Measurements from ENCODE around the gene CFAP58.
A peak's percentile ranks its signal among the peaks of the same experiment; 100 is the strongest.

Gene CFAP58, protein sequence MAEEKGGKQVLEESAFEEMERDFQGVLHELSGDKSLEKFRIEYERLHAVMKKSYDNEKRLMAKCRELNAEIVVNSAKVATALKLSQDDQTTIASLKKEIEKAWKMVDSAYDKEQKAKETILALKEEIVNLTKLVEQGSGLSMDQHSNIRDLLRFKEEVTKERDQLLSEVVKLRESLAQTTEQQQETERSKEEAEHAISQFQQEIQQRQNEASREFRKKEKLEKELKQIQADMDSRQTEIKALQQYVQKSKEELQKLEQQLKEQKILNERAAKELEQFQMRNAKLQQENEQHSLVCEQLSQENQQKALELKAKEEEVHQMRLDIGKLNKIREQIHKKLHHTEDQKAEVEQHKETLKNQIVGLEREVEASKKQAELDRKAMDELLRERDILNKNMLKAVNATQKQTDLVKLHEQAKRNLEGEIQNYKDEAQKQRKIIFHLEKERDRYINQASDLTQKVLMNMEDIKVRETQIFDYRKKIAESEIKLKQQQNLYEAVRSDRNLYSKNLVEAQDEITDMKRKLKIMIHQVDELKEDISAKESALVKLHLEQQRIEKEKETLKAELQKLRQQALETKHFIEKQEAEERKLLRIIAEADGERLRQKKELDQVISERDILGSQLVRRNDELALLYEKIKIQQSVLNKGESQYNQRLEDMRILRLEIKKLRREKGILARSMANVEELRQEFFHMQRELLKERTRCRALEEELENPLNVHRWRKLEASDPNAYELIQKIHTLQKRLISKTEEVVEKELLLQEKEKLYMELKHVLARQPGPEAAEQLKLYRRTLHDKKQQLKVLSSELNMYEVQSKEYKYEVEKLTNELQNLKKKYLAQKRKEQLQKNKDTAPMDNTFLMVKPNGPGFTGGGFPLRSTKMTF

DNA sequence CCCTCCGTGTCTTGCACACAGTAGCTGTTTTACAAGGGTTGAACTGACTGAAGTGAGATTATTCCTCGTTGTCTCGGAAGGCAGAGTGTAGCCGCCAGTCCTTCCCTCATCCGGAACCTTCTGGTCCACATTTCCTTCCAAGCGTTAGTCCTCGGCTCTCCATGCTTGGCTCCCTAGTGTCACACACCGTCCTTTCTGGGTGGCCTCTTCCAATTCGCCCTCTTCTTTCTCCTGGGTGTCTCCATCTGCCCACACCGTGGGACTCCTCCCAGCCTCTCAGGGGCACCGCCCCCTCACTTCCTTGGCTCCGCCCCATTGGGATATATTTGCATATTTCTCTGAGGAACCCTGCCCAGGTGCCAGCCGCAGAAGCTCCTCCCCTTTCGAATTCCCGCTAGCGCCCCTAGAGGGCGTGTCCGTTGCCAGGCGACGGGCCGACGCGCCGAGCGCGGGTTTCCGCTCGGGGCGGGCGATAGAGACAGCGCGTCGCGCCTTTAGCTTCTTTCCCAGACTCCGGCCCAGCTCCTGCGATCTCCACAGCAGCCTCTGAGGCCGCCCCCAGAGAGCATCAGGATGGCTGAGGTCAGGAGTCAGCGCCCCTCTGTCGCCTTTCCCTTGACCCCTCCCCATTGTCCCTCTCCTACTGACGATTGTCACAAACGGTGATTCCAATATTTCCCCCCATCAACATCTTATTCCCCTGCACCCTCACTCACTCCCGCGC is at the start of gene CFAP58:
CFAP58 (plus strand) TSS at position 509 of the 724 bp plus-strand sequence; CDS start at position 574, 65 bp downstream.
- H3K9me3 Mint-ChIP-seq = no peaks in the 10 kb centered on the region
- H3K4me1 Mint-ChIP-seq (ENCODE audit: low read depth) = peaks cover 17% of the 10 kb centered on the region
- no peaks in the 10 kb centered on the region for H3K27me3 Mint-ChIP-seq (ENCODE audit: low read depth)
- H3K36me3 Mint-ChIP-seq (ENCODE audit: low read depth) = no peaks in the 10 kb centered on the region
- H3K4me3 Mint-ChIP-seq = no peak within 1 kb of the TSS
- H3K27ac Mint-ChIP-seq = peak within 1 kb of the TSS; percentile 70
- peak; percentile 89 for DNase-seq (ENCODE audit: low spot score)

DNA sequence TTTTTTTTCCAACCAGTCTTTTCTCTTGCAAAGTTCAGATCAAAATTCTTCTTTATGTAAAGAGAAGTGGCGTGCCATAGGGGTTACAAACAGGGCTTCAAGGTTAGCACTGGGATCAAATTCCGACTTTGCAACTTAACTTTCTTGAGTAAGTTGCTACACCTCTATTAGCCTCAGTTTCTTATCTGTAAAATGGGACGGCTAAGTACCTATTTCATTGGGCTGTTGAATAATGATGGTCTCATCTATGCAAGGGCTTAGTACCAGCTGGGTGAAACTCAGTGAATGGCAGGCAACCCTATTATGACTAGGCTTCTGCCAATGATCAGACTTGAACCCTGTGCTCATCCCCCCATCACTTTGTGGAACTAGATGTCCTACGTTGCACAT is 49.3 kb upstream of the CFAP58 start:
- Mint-ChIP-seq H3K9me3 (peaks cover 8% of the 10 kb centered on the region), H3K4me3 (no peak overlapping the region), H3K27me3 (ENCODE audit: low read depth) (no peaks in the 10 kb centered on the region), H3K4me1 (ENCODE audit: low read depth) (peaks cover 45% of the 10 kb centered on the region), H3K27ac (no peak overlapping the region), H3K36me3 (ENCODE audit: low read depth) (peaks cover 7% of the 10 kb centered on the region)
- no peak for DNase-seq (ENCODE audit: low spot score)

DNA sequence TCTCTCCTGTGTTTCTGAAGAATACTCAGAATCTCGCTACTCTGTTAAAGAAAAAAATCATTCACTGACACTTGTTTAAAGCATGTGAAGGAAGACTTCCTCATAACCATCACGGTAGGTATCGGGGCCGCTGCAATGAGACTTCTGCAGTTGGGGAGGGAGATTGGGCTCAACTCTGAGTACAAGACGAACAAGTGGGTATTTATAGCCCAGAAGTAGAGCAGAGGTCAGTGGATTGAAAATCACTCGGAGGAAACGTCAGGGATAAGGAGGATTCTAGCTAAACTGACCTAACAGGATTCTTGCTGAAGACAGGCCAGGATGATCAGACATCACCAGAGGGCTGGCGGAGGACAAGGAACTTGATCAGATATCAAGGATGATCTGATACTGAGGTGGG is 48.7 kb upstream of the CFAP58 start:
- peaks cover 8% of the 10 kb centered on the region for H3K9me3 Mint-ChIP-seq
- H3K27me3 Mint-ChIP-seq (ENCODE audit: low read depth) = no peaks in the 10 kb centered on the region
- H3K36me3 Mint-ChIP-seq (ENCODE audit: low read depth) = peaks cover 10% of the 10 kb centered on the region
- peaks cover 44% of the 10 kb centered on the region for H3K4me1 Mint-ChIP-seq (ENCODE audit: low read depth)
- no peak overlapping the region for H3K27ac Mint-ChIP-seq
- no peak overlapping the region for H3K4me3 Mint-ChIP-seq
- DNase-seq (ENCODE audit: low spot score) = no peak

DNA sequence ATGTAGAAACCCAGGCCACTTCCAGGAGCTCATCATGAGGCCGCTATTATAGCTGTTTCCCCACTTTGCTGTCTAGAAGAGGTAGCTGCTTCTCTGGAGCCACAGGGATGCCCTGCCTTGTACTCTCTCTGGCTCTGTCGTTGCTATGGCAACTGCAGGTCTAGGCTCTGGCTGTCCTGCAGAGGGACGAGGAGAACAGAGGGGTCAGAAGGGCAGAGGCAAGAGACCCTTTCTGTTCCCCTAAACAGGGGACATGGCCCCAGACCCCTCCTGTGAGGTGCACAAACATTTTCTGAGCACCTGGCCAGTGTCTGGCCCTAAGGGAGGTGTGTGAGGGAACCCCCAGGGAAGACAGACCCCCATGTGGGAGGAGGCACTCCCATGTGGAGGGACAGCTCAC is 46.7 kb upstream of the CFAP58 start:
- Mint-ChIP-seq H3K9me3 (peaks cover 5% of the 10 kb centered on the region), H3K27me3 (ENCODE audit: low read depth) (no peaks in the 10 kb centered on the region), H3K4me3 (no peak overlapping the region), H3K36me3 (ENCODE audit: low read depth) (peaks cover 22% of the 10 kb centered on the region), H3K4me1 (ENCODE audit: low read depth) (peaks cover 34% of the 10 kb centered on the region), H3K27ac (no peak overlapping the region)
- DNase-seq (ENCODE audit: low spot score) = no peak

DNA sequence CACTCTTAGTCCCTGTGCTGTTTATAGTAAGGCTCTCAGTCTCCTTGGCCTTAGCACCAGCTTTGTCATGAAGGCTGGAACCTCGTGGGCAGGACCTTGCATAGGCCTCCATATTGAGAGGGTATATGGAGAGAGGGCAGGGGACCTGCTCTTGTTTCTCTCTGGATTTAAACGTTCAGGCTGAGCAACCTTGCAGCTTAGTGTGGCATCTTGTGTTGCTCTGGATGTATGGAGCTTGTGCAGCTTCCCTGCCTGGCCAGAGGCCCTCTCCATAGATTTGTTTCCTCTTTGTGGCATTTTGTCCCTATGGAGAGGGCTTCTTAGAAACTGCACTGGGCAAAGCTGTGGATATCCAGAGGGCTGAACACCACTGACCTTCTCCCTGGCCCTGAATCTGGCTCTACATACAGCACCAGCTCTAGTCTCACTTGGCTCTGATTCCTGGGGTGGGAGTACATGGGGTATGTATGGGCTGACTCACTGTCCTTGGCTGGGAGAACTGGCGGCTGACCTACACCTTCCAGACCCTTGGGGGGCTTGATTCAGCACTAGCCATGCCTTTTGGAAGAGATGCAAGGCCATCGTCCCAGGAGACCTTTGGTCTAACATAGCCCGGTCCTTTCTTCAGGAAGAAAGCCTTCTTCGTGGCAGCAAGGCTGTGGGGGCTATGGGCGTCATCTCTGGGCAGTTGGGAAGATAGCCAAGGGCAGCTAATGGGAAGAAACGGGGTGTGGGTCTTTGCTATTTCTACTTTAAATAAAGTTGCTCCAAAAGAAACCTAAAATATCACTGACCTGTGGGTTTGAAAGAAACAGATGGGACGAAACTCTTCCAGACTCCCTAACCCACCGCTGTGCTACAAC is 45.8 kb upstream of the CFAP58 start:
- Mint-ChIP-seq H3K9me3 (no peaks in the 10 kb centered on the region), H3K27me3 (ENCODE audit: low read depth) (no peaks in the 10 kb centered on the region), H3K4me1 (ENCODE audit: low read depth) (peaks cover 34% of the 10 kb centered on the region), H3K36me3 (ENCODE audit: low read depth) (peaks cover 22% of the 10 kb centered on the region), H3K4me3 (peak overlapping the region; percentile 68), H3K27ac (peak overlapping the region; percentile 78)
- no peak for DNase-seq (ENCODE audit: low spot score)

DNA sequence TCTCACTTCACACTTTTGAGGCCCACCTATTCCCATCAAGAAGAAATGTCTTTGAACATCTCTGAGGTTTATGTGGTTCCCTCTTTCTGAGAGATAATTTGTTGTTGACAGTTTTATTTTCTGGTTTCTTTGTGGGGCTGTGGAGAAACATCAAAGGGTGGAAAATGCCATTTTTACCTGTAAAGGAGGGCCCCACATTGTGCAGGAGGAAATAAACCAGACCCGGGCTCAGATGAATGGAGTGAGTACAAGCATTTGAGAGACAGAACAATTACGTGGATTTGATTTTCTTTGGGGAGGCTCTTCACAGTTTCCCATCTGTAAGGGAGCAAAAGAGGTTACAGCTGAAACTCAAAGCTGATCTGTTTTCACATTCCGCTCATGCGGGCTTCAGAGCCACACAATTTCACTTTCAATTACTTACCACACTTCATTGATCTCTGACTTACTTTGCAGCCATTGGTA is 45.2 kb upstream of the CFAP58 start:
- peaks cover 27% of the 10 kb centered on the region for H3K36me3 Mint-ChIP-seq (ENCODE audit: low read depth)
- H3K4me1 Mint-ChIP-seq (ENCODE audit: low read depth) = peaks cover 34% of the 10 kb centered on the region
- no peaks in the 10 kb centered on the region for H3K27me3 Mint-ChIP-seq (ENCODE audit: low read depth)
- H3K9me3 Mint-ChIP-seq = no peaks in the 10 kb centered on the region
- DNase-seq (ENCODE audit: low spot score) = peak; percentile 43
- peak overlapping the region; percentile 68 for H3K4me3 Mint-ChIP-seq
- peak overlapping the region; percentile 78 for H3K27ac Mint-ChIP-seq

DNA sequence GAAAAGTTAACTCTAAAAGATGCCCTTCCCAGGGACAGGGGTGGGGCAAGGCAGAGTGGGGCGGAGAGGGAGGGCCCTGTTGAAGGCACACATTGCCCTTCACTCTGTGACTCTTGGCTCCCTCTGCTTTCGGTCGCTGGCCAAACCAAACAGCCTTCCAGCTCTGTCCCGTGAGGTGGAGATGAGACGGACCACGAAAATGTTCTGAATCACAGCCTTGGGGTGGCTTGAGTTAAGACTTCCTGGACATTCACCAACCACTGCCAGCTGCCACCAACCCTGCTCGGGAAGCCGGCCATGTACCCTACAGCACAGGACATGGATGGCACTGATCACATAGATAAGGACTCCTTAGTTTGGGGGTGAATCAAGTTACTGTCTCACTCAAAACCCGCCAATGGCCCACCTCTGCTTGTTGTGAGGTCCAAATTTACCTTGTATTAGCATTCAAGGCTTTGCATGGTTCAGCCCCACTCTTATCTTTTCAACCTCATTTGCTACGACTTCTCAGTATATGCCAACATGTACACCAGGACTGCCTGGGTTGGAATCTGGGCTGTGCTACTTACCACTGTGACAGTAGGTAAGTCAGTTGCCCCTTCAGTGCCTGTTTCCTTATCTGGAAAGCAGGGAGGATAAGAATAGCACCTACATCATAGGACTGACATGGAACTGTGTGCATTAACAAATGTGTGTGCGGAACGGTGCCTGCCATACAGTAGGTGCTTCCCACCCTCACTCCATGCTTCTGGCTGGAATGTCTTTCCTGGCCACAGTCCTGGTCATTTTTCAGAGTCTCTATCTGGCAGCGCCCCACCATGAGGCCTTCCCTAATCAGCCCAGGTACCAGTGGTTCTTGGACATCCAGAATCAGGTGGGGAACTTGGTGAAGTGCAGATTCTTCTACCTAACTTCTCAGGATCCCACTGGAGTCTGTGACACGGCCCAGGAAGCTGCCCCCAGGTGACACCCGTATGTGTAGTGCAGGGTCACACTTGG is 43.4 kb upstream of the CFAP58 start:
- Mint-ChIP-seq H3K4me3 (no peak overlapping the region), H3K9me3 (no peaks in the 10 kb centered on the region), H3K4me1 (ENCODE audit: low read depth) (peaks cover 32% of the 10 kb centered on the region), H3K27ac (no peak overlapping the region), H3K36me3 (ENCODE audit: low read depth) (peaks cover 39% of the 10 kb centered on the region), H3K27me3 (ENCODE audit: low read depth) (no peaks in the 10 kb centered on the region)
- DNase-seq (ENCODE audit: low spot score) = no peak

DNA sequence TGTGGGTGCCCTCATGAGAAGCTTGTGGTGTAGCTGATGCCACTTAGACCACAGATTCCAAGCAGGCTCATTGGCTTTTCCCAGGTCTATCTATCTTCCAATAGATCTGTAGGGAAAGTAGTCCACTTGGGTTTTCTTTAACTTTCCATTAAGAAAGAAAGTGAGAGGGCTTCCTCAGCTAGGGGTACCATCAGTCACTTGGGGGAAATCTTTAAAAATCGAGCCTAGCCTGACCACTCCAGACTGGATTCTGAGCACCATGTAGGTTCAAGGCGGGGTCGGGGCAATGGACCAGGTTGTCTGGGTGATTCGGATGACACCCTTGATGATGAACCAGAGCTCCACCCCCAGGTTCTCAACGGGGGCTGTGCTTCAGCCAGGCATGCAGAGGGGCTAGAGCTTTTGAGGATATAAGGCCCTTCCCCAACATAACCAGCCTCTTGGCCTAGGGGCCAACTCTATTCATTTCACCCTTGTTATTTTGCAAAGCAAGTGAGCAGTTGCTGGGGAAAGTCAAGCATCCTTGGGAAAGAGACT is 42.4 kb upstream of the CFAP58 start:
- peaks cover 25% of the 10 kb centered on the region for H3K4me1 Mint-ChIP-seq (ENCODE audit: low read depth)
- H3K36me3 Mint-ChIP-seq (ENCODE audit: low read depth) = peaks cover 37% of the 10 kb centered on the region
- no peaks in the 10 kb centered on the region for H3K27me3 Mint-ChIP-seq (ENCODE audit: low read depth)
- H3K27ac Mint-ChIP-seq = no peak overlapping the region
- DNase-seq (ENCODE audit: low spot score) = no peak
- H3K9me3 Mint-ChIP-seq = no peaks in the 10 kb centered on the region
- no peak overlapping the region for H3K4me3 Mint-ChIP-seq

DNA sequence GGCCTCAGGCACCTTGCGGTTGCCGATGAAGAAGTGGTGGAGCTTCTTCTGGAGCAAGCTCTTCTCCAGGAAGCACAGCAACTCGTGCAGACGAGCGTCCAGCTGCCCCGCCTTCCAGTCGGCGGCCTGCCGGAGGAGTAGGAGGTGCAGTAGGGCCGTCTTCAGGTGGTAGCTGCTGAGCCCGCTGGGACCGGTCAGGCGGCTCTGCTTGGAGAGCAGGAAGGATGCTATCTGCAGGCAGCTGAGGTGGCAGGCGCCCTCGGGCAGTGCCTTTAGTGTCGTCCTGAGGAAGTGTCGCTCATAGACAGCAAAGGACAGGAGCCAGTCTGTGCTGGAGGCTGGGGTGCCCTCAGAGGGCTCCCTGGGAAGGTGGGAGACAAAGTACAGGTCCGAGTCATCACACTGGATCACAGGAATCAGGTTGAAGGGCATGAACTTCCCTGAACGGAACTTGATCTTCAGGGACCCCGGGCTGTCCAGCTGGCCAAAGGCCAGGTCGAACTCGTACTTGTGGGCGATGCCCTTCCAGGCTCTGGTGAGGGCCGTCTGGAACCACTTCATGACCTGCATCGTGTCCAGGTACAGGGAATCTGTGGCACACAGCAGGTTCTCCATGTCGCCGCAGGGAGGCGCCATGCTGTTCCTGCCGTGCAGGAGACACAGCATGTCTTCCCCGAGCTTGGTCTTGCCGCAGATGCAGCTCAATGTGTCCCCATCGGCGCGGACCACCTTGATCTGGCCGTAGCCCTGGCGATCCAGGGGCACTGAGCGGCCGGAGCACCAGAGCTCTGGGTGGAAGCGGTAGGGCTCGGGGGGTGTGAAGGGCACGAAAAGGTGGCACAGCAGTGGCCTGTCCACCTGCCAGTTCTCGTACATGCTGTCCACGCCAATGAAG is 38.8 kb upstream of the CFAP58 start:
- DNase-seq (ENCODE audit: low spot score) = no peak
- Mint-ChIP-seq H3K27me3 (ENCODE audit: low read depth) (no peaks in the 10 kb centered on the region), H3K9me3 (no peaks in the 10 kb centered on the region), H3K4me3 (no peak overlapping the region), H3K4me1 (ENCODE audit: low read depth) (peaks cover 20% of the 10 kb centered on the region), H3K27ac (no peak overlapping the region), H3K36me3 (ENCODE audit: low read depth) (peaks cover 29% of the 10 kb centered on the region)

DNA sequence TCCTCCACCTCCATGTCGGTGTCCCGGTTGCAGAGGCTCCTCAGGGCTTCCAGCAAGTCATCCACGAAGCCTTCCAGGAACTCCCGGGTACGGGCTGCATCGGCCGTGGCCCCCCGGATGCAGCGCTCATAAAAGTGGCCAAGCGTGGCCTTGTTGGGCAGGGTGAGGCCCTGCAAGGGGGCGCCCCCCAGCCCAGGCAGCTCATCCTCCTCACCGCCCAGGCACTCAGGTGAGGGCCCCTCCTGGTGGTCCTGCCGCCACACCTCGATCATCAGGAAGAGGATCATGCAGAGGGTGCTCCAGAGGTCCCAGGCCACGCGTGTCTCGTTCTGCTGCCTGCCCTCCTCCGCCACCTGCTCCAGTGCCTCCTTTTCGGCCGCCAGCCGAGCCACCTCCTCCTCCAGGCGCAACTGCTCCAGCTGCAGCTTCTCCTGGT is 38.1 kb upstream of the CFAP58 start:
- Mint-ChIP-seq H3K27me3 (ENCODE audit: low read depth) (no peaks in the 10 kb centered on the region), H3K9me3 (no peaks in the 10 kb centered on the region), H3K4me1 (ENCODE audit: low read depth) (peaks cover 20% of the 10 kb centered on the region), H3K36me3 (ENCODE audit: low read depth) (peaks cover 24% of the 10 kb centered on the region), H3K27ac (no peak overlapping the region), H3K4me3 (no peak overlapping the region)
- DNase-seq (ENCODE audit: low spot score) = no peak

DNA sequence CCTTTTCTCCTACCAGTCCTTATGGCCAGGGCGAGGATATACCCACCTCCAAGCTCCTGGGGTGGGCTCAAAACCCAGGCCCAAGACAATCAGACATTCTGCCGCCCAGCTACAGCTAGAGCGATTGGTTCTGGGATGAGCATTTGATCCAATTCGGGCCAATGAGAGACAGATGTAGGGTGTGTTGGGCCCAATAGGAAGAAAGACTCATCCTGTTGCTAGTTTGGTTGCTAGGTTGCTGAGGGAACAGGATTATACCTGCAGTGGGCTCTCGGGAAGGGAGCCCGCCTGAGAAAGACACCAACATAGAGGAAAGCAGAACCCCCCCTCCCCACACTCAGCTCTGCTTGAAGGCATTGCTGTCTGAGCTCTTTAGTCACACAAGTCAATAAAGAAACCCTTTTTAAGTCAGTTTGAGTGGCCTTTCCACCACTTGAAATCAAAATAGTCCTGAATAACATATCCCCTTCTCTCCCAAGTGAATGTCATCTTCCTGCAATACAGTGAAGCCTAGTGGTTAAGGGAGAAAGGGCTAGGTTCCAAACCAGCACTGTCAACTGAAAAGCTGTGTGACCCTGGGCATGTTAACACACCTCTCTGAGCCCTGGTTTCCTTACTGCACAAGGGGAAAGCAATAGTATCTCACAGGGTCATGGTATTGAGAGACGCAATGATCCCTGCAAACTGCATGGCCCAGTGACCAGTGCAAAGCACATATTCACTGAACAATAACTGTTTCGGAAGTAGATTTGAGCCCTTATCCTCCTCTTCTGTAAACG is 37.1 kb upstream of the CFAP58 start:
- Mint-ChIP-seq H3K27ac (no peak overlapping the region), H3K27me3 (ENCODE audit: low read depth) (no peaks in the 10 kb centered on the region), H3K36me3 (ENCODE audit: low read depth) (peaks cover 18% of the 10 kb centered on the region), H3K9me3 (no peaks in the 10 kb centered on the region), H3K4me3 (no peak overlapping the region), H3K4me1 (ENCODE audit: low read depth) (peaks cover 22% of the 10 kb centered on the region)
- no peak for DNase-seq (ENCODE audit: low spot score)
